Femur (tissue), 1 donor: ENCODE measurements around the gene OR52L1.

Source experiments
- DNase-seq: peaks from one replicate; pipeline ENCODE4 v3.0.0-alpha.2; 2017

The OR52L1 gene

DNA sequence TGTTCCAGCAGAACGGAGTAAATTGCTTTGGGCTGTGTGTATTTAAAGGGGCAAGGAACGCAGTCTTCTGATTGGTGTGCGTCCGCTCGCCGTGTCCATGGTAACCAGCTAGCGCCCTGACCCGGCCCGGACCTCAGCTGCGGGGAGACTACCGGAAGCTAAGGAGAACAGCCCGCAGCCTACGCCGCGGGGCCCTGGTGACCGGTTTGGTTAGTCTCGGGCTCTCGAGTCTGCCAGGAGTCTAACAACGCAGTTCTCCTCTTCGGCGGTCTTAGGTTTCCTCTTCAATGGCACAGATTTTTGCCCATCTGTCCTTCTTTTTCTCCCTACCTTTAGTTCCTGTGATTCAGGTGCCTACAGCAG is 48.2 kb downstream of the OR52L1 start:
- no peak for DNase-seq

DNA sequence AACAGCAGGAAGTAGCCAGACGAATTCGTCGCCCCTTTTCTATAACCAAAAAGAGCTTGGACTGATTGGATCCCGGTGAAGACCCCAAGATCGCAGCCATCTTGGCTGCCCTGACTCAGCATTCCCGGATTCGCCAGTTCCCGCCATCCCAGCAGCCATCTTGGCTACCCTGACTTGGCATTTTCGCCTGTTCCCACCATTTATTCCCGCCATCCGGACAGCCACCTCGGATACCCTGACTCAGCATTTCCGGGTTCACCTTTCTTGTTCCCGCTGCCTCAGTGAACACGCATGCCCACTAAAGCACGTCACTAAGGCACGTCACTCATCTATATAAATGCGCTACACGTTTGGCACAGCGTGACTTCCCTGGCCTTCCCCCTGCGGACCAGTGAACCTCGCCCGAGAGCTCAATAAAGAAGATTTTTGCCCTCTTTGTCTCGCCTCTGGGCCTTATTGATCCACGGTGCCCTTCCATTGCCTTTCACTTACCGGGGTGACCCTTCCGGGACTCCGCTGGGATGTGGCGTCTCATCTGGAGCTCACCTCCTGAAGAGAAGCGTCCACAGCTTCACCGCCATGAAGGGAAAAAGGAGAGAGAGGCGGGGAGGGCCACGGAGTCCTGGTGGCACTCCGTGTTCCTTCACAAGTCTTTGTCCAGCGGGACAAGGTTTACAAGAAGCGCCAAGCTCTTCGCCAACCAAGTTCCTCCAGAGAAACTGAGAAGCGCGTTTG is 48.8 kb downstream of the OR52L1 start:
- no peak for DNase-seq
